HEK293 (cell line): Measurements from ENCODE around the gene TAF5L.

Experiments used
- CTCF ChIA-PET: fragments of 350-600 bp; formaldehyde crosslinking; extraction: SDS; loops from one replicate; lab custom pipeline; 2021; ENCODE audit warnings: antibody characterized with exemption; lab: Yijun Ruan, JAX
- POLR2A ChIA-PET: fragments of 300-600 bp; formaldehyde crosslinking; extraction: SDS; loops from one replicate; lab custom pipeline; 2020; ENCODE audit warnings: antibody characterized with exemption, inconsistent platforms; lab: Yijun Ruan, JAX
- H3K27ac ChIP-seq: fragments of 200-500 bp; sonication (Bioruptor generic); 2 replicates; pipeline ENCODE4 v1.5.1; 2014; ENCODE audit warnings: low read depth, low read length, control low read depth, inconsistent platforms; ENCODE audit errors: extremely low read depth
- H3K36me3 ChIP-seq, 2 experiments: fragments of 200-500 bp in 1 of 2; sonication (Bioruptor generic) in 1 of 2; 1 replicate in 1 of 2; 2 replicates in 1 of 2; pipeline ENCODE4 v1.5.1; 2014 to 2017; ENCODE audit warnings: inconsistent platforms in 2 of 2, low read length in 2 of 2; ENCODE audit not compliant: control insufficient read depth in 2 of 2, insufficient read depth in 1 of 2
- H3K4me1 ChIP-seq: fragments of 200-500 bp; sonication (Bioruptor generic); 2 replicates; pipeline ENCODE4 v1.5.1; 2014; ENCODE audit warnings: mild to moderate bottlenecking, low read length, inconsistent platforms; ENCODE audit not compliant: control insufficient read depth, insufficient read depth
- H3K4me3 ChIP-seq: 2 replicates; pipeline ENCODE4 v1.5.1; 2011; ENCODE audit warnings: low read depth, mild to moderate bottlenecking, control low read depth, low read length, moderate library complexity
- H3K9me3 ChIP-seq: fragments of 200-500 bp; sonication (Bioruptor generic); 2 replicates; pipeline ENCODE4 v1.5.1; 2014; ENCODE audit warnings: low read depth, low read length, inconsistent platforms; ENCODE audit not compliant: control insufficient read depth, insufficient read depth
- MZF1 ChIP-seq: fragments of 450-650 bp; formaldehyde crosslinking; IDR thresholded peaks from 2 replicates; pipeline ENCODE4 v1.5.1; 2017; ENCODE audit warnings: missing biosample characterization, missing genetic modification characterization, borderline replicate concordance
- PRDM4 ChIP-seq: fragments of 450-650 bp; formaldehyde crosslinking; IDR thresholded peaks from 2 replicates; pipeline ENCODE4 v1.5.1; 2017; ENCODE audit warnings: missing biosample characterization, missing genetic modification characterization
- SETDB1 ChIP-seq: IDR thresholded peaks from one replicate; pipeline ENCODE4 v1.6.1; 2017; ENCODE audit warnings: mild to moderate bottlenecking, low read length, moderate library complexity, mixed read lengths; ENCODE audit not compliant: insufficient read length
- SP2 ChIP-seq: fragments of 450-650 bp; formaldehyde crosslinking; IDR thresholded peaks from 2 replicates; pipeline ENCODE4 v1.5.1; 2016; ENCODE audit warnings: missing biosample characterization, missing genetic modification characterization
- ZBTB21 ChIP-seq: fragments of 450-650 bp; formaldehyde crosslinking; IDR thresholded peaks from 2 replicates; pipeline ENCODE4 v1.5.1; 2017; ENCODE audit warnings: missing biosample characterization, missing genetic modification characterization
- ZBTB8A ChIP-seq: fragments of 450-650 bp; formaldehyde crosslinking; IDR thresholded peaks from 2 replicates; pipeline ENCODE4 v1.5.1; 2016; ENCODE audit warnings: missing biosample characterization, missing genetic modification characterization
- ZEB2 ChIP-seq: fragments of 450-650 bp; formaldehyde crosslinking; IDR thresholded peaks from 2 replicates; pipeline ENCODE4 v1.5.1; 2016; ENCODE audit warnings: missing biosample characterization, missing genetic modification characterization
- ZFP37 ChIP-seq: fragments of 450-650 bp; formaldehyde crosslinking; IDR thresholded peaks from 2 replicates; pipeline ENCODE4 v1.5.1; 2016; ENCODE audit warnings: missing biosample characterization, missing genetic modification characterization
- ZNF112 ChIP-seq: fragments of 450-650 bp; formaldehyde crosslinking; IDR thresholded peaks from 2 replicates; pipeline ENCODE4 v1.5.0; 2017; ENCODE audit warnings: missing biosample characterization, missing genetic modification characterization
- ZNF133 ChIP-seq: fragments of 450-650 bp; formaldehyde crosslinking; IDR thresholded peaks from 2 replicates; pipeline ENCODE4 v1.5.1; 2016; ENCODE audit warnings: missing biosample characterization, missing genetic modification characterization
- ZNF2 ChIP-seq: fragments of 450-650 bp; formaldehyde crosslinking; IDR thresholded peaks from 2 replicates; pipeline ENCODE4 v1.5.1; 2016; ENCODE audit warnings: missing biosample characterization, missing genetic modification characterization
- ZNF24 ChIP-seq: fragments of 450-650 bp; formaldehyde crosslinking; IDR thresholded peaks from 2 replicates; pipeline ENCODE4 v1.5.1; 2016; ENCODE audit warnings: missing biosample characterization, missing genetic modification characterization
- ZNF324 ChIP-seq: fragments of 450-650 bp; formaldehyde crosslinking; IDR thresholded peaks from 2 replicates; pipeline ENCODE4 v1.5.1; 2016; ENCODE audit warnings: missing biosample characterization, missing genetic modification characterization
- ZNF585B ChIP-seq: fragments of 450-650 bp; formaldehyde crosslinking; IDR thresholded peaks from 2 replicates; pipeline ENCODE4 v1.5.1; 2016; ENCODE audit warnings: missing biosample characterization, missing genetic modification characterization
- ZNF600 ChIP-seq: fragments of 450-650 bp; formaldehyde crosslinking; IDR thresholded peaks from 2 replicates; pipeline ENCODE4 v1.5.1; 2016; ENCODE audit warnings: missing biosample characterization, missing genetic modification characterization
- ZNF623 ChIP-seq: fragments of 450-650 bp; formaldehyde crosslinking; IDR thresholded peaks from 2 replicates; pipeline ENCODE4 v1.5.1; 2016; ENCODE audit warnings: missing biosample characterization, missing genetic modification characterization
- ZSCAN16 ChIP-seq: fragments of 450-650 bp; formaldehyde crosslinking; IDR thresholded peaks from 2 replicates; pipeline ENCODE4 v1.5.1; 2016; ENCODE audit warnings: missing biosample characterization, missing genetic modification characterization
- TF ChIP-seq, protein P1 (sequence below): fragments of 450-650 bp; formaldehyde crosslinking; IDR thresholded peaks from 2 replicates; pipeline ENCODE4 v1.5.1; 2017; ENCODE audit warnings: missing biosample characterization, missing genetic modification characterization
- TF ChIP-seq, protein P2 (sequence below): fragments of 450-650 bp; formaldehyde crosslinking; IDR thresholded peaks from 2 replicates; pipeline ENCODE4 v1.5.1; 2016; ENCODE audit warnings: missing biosample characterization, missing genetic modification characterization
- TF ChIP-seq, protein P3 (sequence below): fragments of 450-650 bp; formaldehyde crosslinking; IDR thresholded peaks from 2 replicates; pipeline ENCODE4 v1.5.0; 2017; ENCODE audit warnings: missing biosample characterization, missing genetic modification characterization, borderline replicate concordance

TAF5L gene

DNA sequence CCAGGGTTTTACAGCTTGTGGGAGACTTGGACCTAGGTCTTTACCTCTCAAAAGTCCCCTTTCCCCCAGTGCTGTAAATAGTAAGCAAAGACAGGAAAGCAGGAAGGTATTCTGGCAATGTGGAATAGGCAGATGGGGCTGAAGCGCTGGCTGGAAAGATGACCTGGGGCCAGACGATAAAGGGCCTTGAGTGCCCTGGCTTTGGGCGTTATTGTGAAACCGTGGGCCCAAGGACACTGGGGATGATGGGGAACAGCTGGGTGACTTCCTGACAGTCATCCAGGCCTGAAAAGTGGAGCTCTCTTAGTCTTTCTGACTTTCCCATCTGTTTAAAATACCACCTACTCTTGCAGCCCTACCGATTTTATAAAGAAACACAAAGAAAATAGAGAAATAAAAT lies 16.5 kb upstream of the TAF5L start (continued):
- no peak for TF ChIP-seq PRDM4 (tag by site-specific recombination)
- no peak for TF ChIP-seq ZNF2
- TF ChIP-seq ZNF600, result no peak

DNA sequence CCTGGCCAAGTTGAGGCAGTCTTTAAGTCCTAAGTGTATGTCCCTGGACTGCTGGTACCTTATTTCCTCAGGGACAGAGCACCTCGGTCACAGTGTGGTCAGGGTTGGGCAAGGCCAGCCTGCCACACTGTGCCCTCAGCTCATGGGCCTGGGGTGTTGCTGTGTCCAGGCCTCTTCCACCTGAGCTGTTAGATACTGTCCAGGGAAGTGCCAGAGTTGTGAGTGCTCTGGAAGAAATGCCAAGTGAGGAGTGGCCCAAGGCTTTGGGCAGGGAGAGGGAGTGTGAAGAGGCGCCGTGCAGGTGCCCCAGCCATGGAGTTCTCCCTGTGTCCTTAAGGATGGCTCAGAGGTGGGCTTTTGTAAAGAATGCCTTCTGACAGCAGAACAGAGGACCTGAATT lies 15.4 kb upstream of the TAF5L start:
- Histone ChIP-seq H3K4me1 (no peaks in the 10 kb centered on the region), H3K36me3 (peaks cover 47 to 86% of the 10 kb centered on the region in 2 experiments), H3K9me3 (no peaks in the 10 kb centered on the region), H3K27ac (no peak overlapping the region), H3K4me3 (no peak overlapping the region)
- ChIA-PET POLR2A (no interaction called here), CTCF (interaction anchor here (0.6 kb wide), 1 partner anchor 104 kb away, joined by 6 read pairs; no protein-coding TSS in a partner anchor)
- TF ChIP-seq ZEB2 (tag by site-specific recombination), result no peak
- no peak for TF ChIP-seq ZFP37 (tag by site-specific recombination)
- TF ChIP-seq ZNF133 (tag by site-specific recombination), result no peak
- TF ChIP-seq, protein P1, sequence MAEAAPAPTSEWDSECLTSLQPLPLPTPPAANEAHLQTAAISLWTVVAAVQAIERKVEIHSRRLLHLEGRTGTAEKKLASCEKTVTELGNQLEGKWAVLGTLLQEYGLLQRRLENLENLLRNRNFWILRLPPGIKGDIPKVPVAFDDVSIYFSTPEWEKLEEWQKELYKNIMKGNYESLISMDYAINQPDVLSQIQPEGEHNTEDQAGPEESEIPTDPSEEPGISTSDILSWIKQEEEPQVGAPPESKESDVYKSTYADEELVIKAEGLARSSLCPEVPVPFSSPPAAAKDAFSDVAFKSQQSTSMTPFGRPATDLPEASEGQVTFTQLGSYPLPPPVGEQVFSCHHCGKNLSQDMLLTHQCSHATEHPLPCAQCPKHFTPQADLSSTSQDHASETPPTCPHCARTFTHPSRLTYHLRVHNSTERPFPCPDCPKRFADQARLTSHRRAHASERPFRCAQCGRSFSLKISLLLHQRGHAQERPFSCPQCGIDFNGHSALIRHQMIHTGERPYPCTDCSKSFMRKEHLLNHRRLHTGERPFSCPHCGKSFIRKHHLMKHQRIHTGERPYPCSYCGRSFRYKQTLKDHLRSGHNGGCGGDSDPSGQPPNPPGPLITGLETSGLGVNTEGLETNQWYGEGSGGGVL (tag by site-specific recombination), result no peak
- no peak for TF ChIP-seq SP2 (tag by site-specific recombination)
- TF ChIP-seq, protein P2, sequence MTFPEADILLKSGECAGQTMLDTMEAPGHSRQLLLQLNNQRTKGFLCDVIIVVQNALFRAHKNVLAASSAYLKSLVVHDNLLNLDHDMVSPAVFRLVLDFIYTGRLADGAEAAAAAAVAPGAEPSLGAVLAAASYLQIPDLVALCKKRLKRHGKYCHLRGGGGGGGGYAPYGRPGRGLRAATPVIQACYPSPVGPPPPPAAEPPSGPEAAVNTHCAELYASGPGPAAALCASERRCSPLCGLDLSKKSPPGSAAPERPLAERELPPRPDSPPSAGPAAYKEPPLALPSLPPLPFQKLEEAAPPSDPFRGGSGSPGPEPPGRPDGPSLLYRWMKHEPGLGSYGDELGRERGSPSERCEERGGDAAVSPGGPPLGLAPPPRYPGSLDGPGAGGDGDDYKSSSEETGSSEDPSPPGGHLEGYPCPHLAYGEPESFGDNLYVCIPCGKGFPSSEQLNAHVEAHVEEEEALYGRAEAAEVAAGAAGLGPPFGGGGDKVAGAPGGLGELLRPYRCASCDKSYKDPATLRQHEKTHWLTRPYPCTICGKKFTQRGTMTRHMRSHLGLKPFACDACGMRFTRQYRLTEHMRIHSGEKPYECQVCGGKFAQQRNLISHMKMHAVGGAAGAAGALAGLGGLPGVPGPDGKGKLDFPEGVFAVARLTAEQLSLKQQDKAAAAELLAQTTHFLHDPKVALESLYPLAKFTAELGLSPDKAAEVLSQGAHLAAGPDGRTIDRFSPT (tag by site-specific recombination), result no peak
- no peak for TF ChIP-seq MZF1 (tag by site-specific recombination)
- TF ChIP-seq ZNF112, result no peak
- TF ChIP-seq ZBTB21 (tag by site-specific recombination), result no peak
- no peak for TF ChIP-seq ZNF585B (tag by site-specific recombination)
- TF ChIP-seq, protein P3, sequence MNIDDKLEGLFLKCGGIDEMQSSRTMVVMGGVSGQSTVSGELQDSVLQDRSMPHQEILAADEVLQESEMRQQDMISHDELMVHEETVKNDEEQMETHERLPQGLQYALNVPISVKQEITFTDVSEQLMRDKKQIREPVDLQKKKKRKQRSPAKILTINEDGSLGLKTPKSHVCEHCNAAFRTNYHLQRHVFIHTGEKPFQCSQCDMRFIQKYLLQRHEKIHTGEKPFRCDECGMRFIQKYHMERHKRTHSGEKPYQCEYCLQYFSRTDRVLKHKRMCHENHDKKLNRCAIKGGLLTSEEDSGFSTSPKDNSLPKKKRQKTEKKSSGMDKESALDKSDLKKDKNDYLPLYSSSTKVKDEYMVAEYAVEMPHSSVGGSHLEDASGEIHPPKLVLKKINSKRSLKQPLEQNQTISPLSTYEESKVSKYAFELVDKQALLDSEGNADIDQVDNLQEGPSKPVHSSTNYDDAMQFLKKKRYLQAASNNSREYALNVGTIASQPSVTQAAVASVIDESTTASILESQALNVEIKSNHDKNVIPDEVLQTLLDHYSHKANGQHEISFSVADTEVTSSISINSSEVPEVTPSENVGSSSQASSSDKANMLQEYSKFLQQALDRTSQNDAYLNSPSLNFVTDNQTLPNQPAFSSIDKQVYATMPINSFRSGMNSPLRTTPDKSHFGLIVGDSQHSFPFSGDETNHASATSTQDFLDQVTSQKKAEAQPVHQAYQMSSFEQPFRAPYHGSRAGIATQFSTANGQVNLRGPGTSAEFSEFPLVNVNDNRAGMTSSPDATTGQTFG (tag by site-specific recombination), result no peak
- TF ChIP-seq SETDB1, result no peak
- TF ChIP-seq ZNF324 (tag by site-specific recombination), result no peak
- no peak for TF ChIP-seq ZBTB8A (tag by site-specific recombination)
- no peak for TF ChIP-seq ZNF24 (tag by site-specific recombination)
- TF ChIP-seq ZSCAN16 (tag by site-specific recombination), result no peak
- TF ChIP-seq ZNF623, result no peak
